BE2C (cell line): ENCODE results near the gene CCDC102B.

Source experiments
- DNase-seq: peaks from one replicate; pipeline ENCODE4 v3.0.0-alpha.2; 2020
- H3K27me3 ChIP-seq: fragments of 250-450 bp; sonication (Bioruptor Pico); 2 replicates; pipeline ENCODE4 v1.5.1; 2020; ENCODE audit warnings: mild to moderate bottlenecking
- H3K36me3 ChIP-seq: fragments of 250-450 bp; sonication (Bioruptor Pico); 2 replicates; pipeline ENCODE4 v1.5.1; 2020; ENCODE audit warnings: mild to moderate bottlenecking
- H3K4me1 ChIP-seq: fragments of 250-450 bp; sonication (Bioruptor Pico); 2 replicates; pipeline ENCODE4 v1.5.1; 2020
- H3K4me3 ChIP-seq: 2 replicates; pipeline ENCODE4 v1.5.1; 2011; ENCODE audit warnings: low read depth, low read length
- H3K9me3 ChIP-seq: fragments of 250-450 bp; sonication (Bioruptor Pico); 2 replicates; pipeline ENCODE4 v1.5.1; 2020
- TF ChIP-seq, protein P1 (sequence below): IDR thresholded peaks from 2 replicates; pipeline ENCODE4 v1.5.1; 2012; ENCODE audit warnings: mild to moderate bottlenecking, low read depth, low read length

CCDC102B gene

DNA sequence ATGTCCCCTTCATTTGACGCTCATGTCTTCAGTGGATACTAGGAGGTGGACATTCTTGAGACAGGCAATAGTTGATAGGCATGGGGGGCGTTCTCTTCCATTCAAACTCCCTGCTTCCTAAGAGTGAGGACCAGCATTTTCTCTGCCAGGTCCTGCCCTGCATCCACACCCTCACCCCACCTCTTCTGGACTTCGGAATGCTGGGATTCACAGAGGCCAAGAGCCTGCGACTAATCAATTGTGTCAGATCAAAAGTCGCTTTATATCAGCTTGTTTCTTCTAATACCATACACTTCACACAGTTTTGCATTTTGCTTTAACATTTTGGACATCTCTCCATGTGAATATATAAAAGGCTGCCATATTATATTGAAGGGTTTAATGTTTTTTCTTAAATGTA is 210.7 kb downstream of the CCDC102B start:
- Histone ChIP-seq H3K36me3 (no peaks in the 10 kb centered on the region), H3K9me3 (no peaks in the 10 kb centered on the region), H3K4me3 (no peak overlapping the region), H3K4me1 (no peaks in the 10 kb centered on the region), H3K27me3 (no peaks in the 10 kb centered on the region)
- DNase-seq: no peak
- TF ChIP-seq, protein P1, sequence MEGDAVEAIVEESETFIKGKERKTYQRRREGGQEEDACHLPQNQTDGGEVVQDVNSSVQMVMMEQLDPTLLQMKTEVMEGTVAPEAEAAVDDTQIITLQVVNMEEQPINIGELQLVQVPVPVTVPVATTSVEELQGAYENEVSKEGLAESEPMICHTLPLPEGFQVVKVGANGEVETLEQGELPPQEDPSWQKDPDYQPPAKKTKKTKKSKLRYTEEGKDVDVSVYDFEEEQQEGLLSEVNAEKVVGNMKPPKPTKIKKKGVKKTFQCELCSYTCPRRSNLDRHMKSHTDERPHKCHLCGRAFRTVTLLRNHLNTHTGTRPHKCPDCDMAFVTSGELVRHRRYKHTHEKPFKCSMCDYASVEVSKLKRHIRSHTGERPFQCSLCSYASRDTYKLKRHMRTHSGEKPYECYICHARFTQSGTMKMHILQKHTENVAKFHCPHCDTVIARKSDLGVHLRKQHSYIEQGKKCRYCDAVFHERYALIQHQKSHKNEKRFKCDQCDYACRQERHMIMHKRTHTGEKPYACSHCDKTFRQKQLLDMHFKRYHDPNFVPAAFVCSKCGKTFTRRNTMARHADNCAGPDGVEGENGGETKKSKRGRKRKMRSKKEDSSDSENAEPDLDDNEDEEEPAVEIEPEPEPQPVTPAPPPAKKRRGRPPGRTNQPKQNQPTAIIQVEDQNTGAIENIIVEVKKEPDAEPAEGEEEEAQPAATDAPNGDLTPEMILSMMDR: no peak

DNA sequence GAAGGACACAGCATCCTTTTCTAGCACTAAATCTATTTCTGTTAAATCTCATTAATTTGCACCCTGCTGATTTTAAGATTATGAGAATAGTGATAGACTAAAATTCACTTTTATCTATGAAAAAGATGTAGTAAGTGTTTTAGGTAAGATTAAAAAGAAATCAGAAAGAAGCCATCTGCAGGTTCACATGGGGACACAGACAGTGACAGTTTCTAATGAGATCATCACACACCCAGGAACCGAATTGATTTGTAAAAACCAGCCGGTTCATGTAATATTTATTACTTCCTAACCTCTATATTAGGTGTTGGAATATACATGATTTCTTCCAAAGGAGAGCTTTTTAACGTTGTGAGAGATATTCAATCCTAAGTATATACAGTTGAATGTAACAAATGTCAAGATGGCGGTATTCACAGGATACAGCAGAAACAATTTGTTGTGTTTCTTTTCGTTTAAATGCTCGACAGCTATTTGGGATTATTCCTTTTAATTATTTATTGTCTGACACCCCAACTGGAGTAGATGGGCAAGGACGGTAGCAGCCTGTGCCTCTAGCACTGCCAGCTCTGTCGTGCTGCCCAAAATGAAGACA is 223.4 kb downstream of the CCDC102B start:
- Histone ChIP-seq H3K9me3 (no peaks in the 10 kb centered on the region), H3K36me3 (no peaks in the 10 kb centered on the region), H3K27me3 (no peaks in the 10 kb centered on the region), H3K4me3 (no peak overlapping the region), H3K4me1 (no peaks in the 10 kb centered on the region)
- TF ChIP-seq, protein P1: no peak
- DNase-seq: no peak

DNA sequence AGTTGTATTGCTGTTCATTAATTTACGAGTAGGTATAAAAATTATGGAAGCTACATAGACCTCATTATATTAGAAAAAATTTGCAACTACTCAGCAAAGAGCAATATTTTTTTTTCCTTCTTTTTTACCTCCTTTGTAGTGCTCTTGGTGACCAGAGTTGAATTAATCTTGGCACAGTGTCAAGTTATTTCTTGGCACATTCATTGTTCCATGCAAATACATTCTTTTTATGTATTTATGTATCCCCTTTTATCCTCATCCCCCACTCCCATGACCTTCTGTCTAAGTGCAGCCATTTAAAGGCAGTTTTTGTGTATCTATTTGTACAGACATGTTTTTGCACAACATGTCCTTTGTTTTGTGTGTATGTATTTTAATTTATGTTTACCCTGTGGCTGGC is 224.5 kb downstream of the CCDC102B start:
- no peaks in the 10 kb centered on the region for H3K27me3 ChIP-seq
- no peaks in the 10 kb centered on the region for H3K36me3 ChIP-seq
- no peak overlapping the region for H3K4me3 ChIP-seq
- no peaks in the 10 kb centered on the region for H3K4me1 ChIP-seq
- H3K9me3 ChIP-seq: no peaks in the 10 kb centered on the region
- DNase-seq: no peak
- TF ChIP-seq, protein P1: no peak

DNA sequence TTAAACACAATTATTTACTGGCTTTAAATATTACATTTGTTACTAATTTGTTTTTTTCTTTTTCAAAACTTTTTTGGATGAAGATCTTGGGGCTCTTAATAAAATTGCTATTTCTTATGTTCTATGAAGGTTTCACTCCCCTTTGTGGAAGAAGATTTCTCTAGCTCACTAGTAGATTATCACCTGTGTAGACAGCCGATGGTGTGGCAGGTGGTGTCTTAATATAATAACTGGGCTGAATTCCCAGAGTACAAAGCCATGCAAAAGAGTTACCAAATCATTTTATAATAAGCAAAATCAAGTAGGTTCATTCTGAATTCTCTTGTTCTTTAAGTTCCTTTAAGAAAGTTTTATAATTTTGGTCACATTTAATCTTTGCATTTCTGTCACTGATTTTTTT is 233.7 kb downstream of the CCDC102B start:
- no peak for DNase-seq
- H3K27me3 ChIP-seq: no peaks in the 10 kb centered on the region
- TF ChIP-seq, protein P1: no peak
- H3K4me1 ChIP-seq: no peaks in the 10 kb centered on the region
- no peak overlapping the region for H3K4me3 ChIP-seq
- H3K36me3 ChIP-seq: no peaks in the 10 kb centered on the region
- H3K9me3 ChIP-seq: no peaks in the 10 kb centered on the region

GRCh38 chr18:69032009-69032408 is 234.1 kb downstream of the CCDC102B start:
- no peak for DNase-seq
- Histone ChIP-seq H3K4me3 (no peak overlapping the region), H3K9me3 (no peaks in the 10 kb centered on the region), H3K4me1 (no peaks in the 10 kb centered on the region), H3K36me3 (no peaks in the 10 kb centered on the region), H3K27me3 (no peaks in the 10 kb centered on the region)
- TF ChIP-seq, protein P1: no peak

GRCh38 chr18:69035756-69036155 is 237.9 kb downstream of the CCDC102B start:
- no peaks in the 10 kb centered on the region for H3K4me1 ChIP-seq
- H3K4me3 ChIP-seq: no peak overlapping the region
- no peaks in the 10 kb centered on the region for H3K9me3 ChIP-seq
- peak; percentile 14 for DNase-seq
- TF ChIP-seq, protein P1: no peak
- H3K36me3 ChIP-seq: no peaks in the 10 kb centered on the region
- H3K27me3 ChIP-seq: no peaks in the 10 kb centered on the region
